HUDEP-2 (cell line): ENCODE results near the gene MRPL53.
"Not testable (repeated sequence)": the region's sequence is repeated elsewhere in the genome, so short reads cannot be mapped to it uniquely, and the experiment has no call there.

ENCODE experiments used
- DNase-seq, 76 experiments: peaks; one replicate each; lab custom pipeline; 2025; ENCODE audit not compliant: unreplicated experiment in 76 of 76; lab: John Stamatoyannopoulos, UW

Gene MRPL53

GRCh38 chr2:74457129-74457548 is 15.3 kb downstream of the MRPL53 start:
- peak in 3 of 76 experiments; percentile 36 to 48 (median 46) for DNase-seq

- DNase-seq = peak in 75 of 76 experiments; percentile 40 to 98 (median 93)
Observed at GRCh38 chr2:74454654-74455511, 17.6 kb downstream of the MRPL53 start, which contains the start of gene INO80B. INO80B (plus strand) TSS chr2:74455087; CDS start chr2:74455117, 30 bp downstream.

GRCh38 chr2:74450570-74451190 is 21.8 kb downstream of the MRPL53 start:
- no peak for DNase-seq

- DNase-seq = no peak
Observed at GRCh38 chr2:74448771-74449170, 23.7 kb downstream of the MRPL53 start.

GRCh38 chr2:74447230-74447999 is 25.1 kb downstream of the MRPL53 start:
- DNase-seq = no peak

- DNase-seq = no peak
Observed at GRCh38 chr2:74444498-74445318, 27.8 kb downstream of the MRPL53 start.

- DNase-seq = not testable (repeated sequence)
Observed at GRCh38 chr2:74442483-74443297, 29.8 kb downstream of the MRPL53 start.

GRCh38 chr2:74441690-74442482 is 30.6 kb downstream of the MRPL53 start, which contains the start of gene RTKN:
RTKN (minus strand) TSS chr2:74441937; CDS start chr2:74441816, 121 bp downstream.
- no peak for DNase-seq

- DNase-seq = no peak
Observed at GRCh38 chr2:74441170-74441689, 31.2 kb downstream of the MRPL53 start.

- DNase-seq = peak in 49 of 76 experiments; percentile 3 to 80 (median 38)
Observed at GRCh38 chr2:74440378-74441169, 31.9 kb downstream of the MRPL53 start.

- no peak for DNase-seq
Observed at GRCh38 chr2:74439803-74440377, 32.6 kb downstream of the MRPL53 start.

GRCh38 chr2:74439373-74439772 is 33.1 kb downstream of the MRPL53 start:
- DNase-seq = no peak

- no peak for DNase-seq
Observed at GRCh38 chr2:74438248-74438647, 34.2 kb downstream of the MRPL53 start.

- DNase-seq = no peak
Observed at GRCh38 chr2:74436848-74437695, 35.4 kb downstream of the MRPL53 start.

- DNase-seq = no peak
Observed at GRCh38 chr2:74436111-74436805, 36.2 kb downstream of the MRPL53 start.

GRCh38 chr2:74430502-74430901 is 42.0 kb downstream of the MRPL53 start:
- no peak for DNase-seq
